NCI-H2081 (cell line): Measurements from ENCODE around the gene PEX7.
"Not testable (repeated sequence)": the region's sequence is repeated elsewhere in the genome, so short reads cannot be mapped to it uniquely, and the experiment has no call there.

Experiments
- DNase-seq, 2 experiments: peaks; one replicate each; lab custom pipeline; 2025; lab: John Stamatoyannopoulos, UW

The PEX7 gene

GRCh38 chr6:136840276-136841001 lies 18.0 kb downstream of the PEX7 start:
- no peak for DNase-seq

- no peak for DNase-seq
Observed at GRCh38 chr6:136843210-136843609, 20.8 kb downstream of the PEX7 start.

GRCh38 chr6:136846046-136846445 lies 23.7 kb downstream of the PEX7 start:
- peak; percentile 28 to 54 for DNase-seq

GRCh38 chr6:136846477-136846876 lies 24.1 kb downstream of the PEX7 start:
- not testable (repeated sequence) for DNase-seq

GRCh38 chr6:136849979-136850563 lies 27.7 kb downstream of the PEX7 start:
- DNase-seq = not testable (repeated sequence)

- DNase-seq = no peak
Observed at GRCh38 chr6:136859430-136859829, 37.0 kb downstream of the PEX7 start.

GRCh38 chr6:136860043-136860442 lies 37.7 kb downstream of the PEX7 start:
- DNase-seq = no peak

- DNase-seq = no peak
Observed at GRCh38 chr6:136862662-136863061, 40.3 kb downstream of the PEX7 start.

GRCh38 chr6:136863752-136864151 lies 41.4 kb downstream of the PEX7 start:
- DNase-seq = no peak

- DNase-seq = no peak
Observed at GRCh38 chr6:136864676-136865075, 42.3 kb downstream of the PEX7 start.

GRCh38 chr6:136866872-136867416 lies 44.6 kb downstream of the PEX7 start:
- DNase-seq = no peak

GRCh38 chr6:136869451-136869850 lies 47.1 kb downstream of the PEX7 start:
- no peak for DNase-seq

- DNase-seq = no peak
Observed at GRCh38 chr6:136873748-136874147, 51.4 kb downstream of the PEX7 start.

- DNase-seq = not testable (repeated sequence)
Observed at GRCh38 chr6:136876469-136876868, 54.1 kb downstream of the PEX7 start.

- DNase-seq = no peak
Observed at GRCh38 chr6:136880748-136881460, 58.5 kb downstream of the PEX7 start.

- DNase-seq = no peak
Observed at GRCh38 chr6:136886091-136886490, 63.7 kb downstream of the PEX7 start.

GRCh38 chr6:136887953-136888352 lies 65.6 kb downstream of the PEX7 start:
- peak in 1 of 2 experiments; percentile 24 for DNase-seq

- peak; percentile 15 to 78 for DNase-seq
Observed at GRCh38 chr6:136889271-136890193, 67.1 kb downstream of the PEX7 start.

- no peak for DNase-seq
Observed at GRCh38 chr6:136890194-136890839, 67.9 kb downstream of the PEX7 start.

GRCh38 chr6:136890986-136891385 lies 68.6 kb downstream of the PEX7 start:
- no peak for DNase-seq

GRCh38 chr6:136893187-136893586 lies 70.8 kb downstream of the PEX7 start:
- no peak for DNase-seq
